ENCODE data around the gene NDUFAF7.
A peak's percentile ranks its signal among the peaks of the same experiment; 100 is the strongest.
"Not testable (repeated sequence)": the region's sequence is repeated elsewhere in the genome, so short reads cannot be mapped to it uniquely, and the experiment has no call there.

NDUFAF7 gene, protein sequence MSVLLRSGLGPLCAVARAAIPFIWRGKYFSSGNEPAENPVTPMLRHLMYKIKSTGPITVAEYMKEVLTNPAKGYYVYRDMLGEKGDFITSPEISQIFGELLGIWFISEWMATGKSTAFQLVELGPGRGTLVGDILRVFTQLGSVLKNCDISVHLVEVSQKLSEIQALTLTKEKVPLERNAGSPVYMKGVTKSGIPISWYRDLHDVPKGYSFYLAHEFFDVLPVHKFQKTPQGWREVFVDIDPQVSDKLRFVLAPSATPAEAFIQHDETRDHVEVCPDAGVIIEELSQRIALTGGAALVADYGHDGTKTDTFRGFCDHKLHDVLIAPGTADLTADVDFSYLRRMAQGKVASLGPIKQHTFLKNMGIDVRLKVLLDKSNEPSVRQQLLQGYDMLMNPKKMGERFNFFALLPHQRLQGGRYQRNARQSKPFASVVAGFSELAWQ

DNA sequence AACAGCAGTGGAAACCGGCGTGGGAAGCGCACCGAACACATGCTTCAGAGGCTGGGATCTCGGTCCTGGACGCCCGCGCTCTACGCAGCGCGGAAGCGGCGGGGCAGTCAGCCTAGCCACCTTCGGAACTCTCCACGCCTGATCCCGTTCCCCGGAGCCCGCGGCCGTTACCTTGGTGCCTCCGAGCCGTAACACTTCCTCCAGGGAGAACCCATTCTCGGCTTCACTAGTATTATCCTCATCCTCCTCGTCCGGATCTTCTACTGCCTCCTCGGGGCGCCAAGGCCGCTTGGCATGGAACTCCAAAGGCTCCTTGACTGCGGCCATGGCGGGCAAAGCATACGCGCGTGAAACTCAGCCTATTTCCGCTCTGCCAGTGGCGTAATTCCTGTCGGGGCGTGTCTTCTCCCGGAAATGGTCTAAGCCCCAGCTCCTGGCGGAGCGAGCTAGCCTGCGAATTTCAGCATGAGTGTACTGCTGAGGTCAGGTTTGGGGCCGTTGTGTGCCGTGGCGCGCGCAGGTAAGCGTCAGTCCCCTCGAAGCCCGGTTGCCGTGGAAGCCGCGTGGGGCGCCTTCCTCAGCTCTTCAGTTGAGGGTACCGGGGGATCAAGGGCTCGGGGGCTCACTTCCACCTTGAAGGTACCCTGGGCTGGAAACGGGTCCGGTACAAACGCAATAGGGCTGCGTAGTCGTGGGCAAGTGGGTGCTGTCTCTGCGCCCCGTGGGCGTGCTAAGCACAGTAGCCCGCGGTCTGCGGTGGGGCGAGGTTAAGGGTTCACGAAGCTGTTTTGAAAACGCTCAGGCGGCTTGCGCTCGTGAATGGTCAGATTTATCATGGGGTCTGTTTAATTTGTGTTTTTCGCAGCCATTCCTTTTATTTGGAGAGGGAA is at the start of gene NDUFAF7, which contains the start of gene CEBPZ:
NDUFAF7 (plus strand) TSS at position 418 of the 890 bp plus-strand sequence; CDS start at position 466, 48 bp downstream.
CEBPZ (minus strand) TSS at position 356 of the 890 bp plus-strand sequence; CDS start at position 327, 29 bp downstream.
- DNase-seq = peak; percentile 90

DNA sequence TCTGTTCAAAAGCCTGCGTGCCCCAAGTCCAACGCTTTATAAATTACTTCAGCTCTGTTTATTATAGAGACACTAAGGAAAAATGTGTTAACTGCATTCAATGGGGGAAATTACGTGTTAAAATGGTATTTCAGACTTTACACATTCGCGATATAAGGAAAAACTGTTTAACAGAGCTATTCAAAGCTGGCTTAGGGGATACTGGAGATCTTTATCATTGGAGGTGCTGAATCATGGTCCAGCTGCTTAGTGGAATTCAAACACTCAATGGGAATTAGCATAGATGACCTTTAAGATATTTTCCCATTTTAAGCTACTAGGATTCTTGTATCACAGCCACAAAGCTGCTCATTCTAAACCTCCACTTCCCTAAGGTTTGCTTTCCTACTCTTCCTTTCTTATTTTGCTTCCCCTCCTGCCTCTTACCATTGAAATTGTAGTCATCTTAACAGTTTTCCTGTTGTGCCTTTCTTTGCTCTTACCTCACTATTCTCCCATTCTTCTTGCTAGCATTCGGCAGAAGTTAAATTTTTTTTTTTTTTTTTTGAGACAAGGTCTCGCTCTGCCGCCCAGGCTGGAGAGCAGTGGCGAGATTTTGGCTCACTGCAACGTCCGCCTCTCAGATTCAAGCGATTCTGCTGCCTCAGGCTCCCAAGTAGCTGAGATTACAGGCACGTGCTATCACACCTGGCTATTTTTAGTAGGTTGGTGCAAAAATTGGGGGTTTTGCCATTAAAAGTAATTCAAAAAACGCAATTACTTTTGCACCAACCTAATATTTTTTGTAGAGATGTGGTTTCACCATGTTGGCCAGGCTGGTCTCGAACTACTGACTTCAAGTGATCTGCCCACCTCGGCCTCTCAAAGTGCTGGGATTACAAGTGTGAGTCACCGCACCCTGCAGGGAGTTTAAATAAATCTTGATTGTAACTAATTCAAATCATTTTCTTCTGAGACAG is 49.5 kb upstream of the NDUFAF7 start:
- no peak for DNase-seq

DNA sequence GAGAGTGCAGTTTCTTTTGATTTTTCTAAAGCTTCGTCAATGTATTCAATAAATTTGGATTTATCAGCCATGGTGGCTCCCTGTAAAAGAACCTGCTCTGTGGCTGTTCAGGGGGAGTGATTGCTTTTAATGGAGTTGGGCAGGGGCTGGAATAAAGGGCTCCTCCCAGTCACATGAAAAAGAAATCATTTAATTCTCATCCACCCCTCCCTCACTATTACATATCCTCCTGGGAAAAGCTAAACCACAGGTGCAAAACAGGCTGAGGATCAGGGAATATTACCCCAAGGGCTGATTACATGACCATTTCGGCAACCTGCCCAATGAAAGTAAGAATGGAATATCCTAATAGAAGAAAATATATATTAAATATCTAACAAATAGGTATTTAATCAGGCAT is 42.9 kb upstream of the NDUFAF7 start, which contains the start of gene SULT6B1:
SULT6B1 (minus strand) TSS at position 101 of the 400 bp plus-strand sequence; CDS start at position 71, 30 bp downstream.
- no peak for DNase-seq

DNA sequence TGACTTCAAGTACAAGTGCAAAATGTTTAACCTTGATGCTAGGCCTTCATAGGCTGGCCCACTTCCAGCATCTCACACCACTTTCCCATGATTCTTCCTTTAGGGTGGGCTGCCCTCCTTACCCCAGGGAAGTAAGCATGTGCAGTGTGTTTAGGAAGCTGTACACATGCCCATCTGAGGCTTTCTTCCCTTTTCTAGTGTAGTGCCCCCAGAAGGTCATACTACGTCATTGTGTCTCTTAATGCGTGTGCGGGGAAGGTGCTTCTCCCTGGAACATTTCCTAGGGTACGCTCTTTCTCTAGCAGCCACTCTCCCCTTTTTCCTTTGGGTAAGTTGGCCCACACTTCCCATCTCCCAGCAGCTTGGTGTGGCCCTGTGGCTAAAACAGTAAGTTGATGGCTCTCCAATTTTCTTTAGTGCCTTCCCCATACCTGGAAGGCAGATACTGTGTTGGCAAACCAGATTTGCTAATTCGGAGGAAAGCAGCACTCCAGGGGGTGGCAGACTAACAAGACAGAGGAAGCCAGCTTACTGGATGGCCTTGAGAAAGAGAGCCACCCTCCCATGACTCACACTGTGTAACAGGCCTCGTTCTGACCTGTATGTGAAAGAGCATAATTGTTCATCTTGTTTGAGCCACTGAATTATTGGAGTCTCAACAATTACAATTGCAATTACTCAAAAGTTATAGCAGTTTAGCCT is 41.9 kb upstream of the NDUFAF7 start:
- no peak for DNase-seq

DNA sequence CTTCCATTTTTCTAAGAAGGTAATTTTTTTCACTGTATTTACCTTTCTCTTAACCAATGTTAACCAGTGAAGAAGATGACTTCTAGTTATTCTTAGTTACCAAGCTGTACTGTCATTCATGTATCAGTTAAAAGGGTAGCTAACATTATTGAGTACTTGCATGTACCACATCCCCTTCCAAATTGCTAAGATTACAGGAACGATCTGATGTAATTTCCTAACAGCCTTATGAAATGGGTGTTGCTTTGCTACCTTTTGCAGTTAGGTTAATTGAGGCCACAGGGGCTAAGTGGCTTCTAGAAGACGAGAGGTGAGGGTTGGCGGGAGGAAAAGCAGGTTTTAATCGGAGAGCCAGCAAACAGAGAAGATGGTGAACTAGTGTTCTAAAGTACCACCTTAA is 41.2 kb upstream of the NDUFAF7 start:
- DNase-seq = no peak

DNA sequence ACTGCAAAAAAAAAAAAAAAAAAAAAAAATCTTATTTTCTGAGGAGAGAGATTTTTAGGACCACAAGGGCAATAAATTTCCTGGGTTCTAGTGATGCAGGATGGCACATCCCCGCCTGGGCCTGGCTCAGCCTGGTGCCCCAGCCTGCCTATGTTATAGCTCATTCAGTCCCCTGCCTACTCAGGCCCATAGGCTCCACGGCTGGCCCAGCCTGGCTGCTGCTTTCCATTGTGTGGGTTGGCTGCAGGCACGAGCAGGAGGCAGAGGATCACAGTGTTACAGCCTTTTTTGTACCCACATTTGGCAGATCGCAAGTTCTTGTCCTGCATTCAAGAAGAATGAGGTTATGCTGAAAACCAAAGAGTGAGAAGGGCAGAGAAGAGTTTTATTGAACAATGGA is 40.2 kb upstream of the NDUFAF7 start:
- no peak for DNase-seq

DNA sequence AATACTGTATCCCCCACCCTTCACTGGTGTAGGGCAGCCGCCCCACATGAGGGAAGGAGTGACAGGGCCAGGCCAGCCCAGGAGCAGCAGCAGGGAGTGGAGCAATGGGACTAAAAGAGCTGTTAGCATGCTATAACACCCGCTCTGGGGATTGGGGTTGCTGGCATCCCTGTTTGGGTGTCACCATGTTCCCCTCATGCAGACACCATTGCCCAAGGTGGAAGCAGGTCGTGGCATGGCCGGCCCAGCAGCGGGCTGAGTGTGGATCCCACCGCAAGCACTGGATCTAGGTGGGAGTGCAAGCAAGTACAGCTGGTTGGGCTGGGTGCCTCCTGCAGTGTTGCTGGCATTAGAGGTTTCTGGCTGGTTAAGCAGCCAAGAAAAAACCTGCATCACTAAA is 39.7 kb upstream of the NDUFAF7 start:
- no peak for DNase-seq

DNA sequence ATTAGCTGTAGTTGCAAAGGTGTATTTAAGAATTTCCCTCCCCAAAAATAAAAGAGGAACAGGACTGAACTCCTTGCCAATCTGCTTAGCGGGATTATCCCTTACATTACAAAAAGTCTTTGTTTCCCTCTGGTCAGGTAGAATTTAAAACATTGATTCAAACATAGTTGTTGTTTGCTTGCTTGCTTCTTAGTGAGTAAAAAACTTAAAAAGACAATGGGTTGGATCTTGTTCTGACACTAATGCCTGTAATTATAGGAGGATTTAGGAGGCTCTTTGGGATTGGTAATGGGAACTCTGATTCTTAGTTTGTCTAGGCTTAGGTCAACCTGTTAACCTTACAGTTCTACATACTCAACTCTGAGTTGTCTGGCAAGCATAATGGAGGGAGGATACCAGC is 38.9 kb upstream of the NDUFAF7 start:
- no peak for DNase-seq

DNA sequence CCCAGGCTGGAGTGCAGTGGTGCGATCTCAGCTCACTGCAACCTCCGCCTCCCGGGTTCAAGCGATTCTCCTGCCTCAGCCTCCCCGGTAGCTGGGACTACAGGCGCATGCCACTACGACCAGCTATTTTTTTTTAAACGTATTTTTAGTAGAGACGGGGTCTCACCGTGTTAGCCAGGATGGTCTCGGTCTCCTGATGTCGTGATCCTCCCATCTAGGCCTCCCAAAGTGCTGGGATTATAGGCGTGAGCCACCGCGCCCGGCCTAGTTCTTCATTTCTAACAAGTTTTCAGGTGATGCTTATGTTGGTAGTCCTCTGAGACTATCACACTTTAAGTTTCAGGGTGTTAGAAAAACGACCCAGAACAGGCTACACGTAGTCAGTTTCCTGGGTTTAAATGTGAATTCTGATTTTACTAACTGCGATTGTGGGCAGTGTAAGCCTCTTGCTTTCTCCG is 35.6 kb upstream of the NDUFAF7 start:
- DNase-seq = not testable (repeated sequence)

DNA sequence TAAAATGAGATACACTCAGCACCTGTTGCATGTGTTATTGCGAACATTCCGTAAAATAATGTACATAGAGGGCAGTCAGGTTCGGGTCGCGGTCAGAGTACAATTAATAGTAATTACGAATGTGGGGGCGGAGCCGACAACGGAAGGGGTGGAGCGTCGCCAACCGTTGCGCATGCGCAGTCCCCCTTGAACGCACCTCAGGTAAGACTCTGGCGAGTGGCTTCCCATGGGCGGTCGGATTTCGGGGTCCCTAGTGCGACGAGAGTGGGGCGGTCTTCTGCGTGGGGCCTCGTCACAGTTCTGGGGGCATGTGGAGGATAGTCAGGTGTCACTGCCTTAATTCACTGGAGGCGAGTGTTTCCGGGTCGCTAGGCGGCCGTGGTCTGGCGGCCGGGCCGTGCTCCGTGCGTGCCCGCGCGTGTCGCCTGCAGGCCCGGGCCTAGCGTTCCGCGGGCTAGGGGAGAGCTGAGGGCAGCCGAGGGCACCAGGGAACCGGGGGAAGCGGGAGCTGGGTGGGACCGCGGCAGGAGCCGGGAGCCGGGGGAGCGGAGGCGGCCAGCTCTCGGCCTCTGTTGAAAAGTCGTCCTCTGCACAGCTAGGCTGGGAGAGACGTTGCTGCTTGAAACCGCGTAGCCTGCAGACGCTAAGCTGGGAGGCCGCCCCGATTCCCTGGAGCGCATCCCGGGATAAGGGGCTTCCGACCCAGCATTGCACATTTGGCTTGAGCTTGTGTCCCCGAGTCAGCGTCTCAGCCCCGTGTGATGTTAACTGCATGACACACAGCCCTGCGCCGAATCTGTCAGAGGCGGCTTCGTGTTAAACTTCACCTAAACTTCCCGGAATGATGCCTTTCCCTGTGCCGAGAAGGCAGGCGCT is 34.9 kb upstream of the NDUFAF7 start, which contains the start of gene CEBPZOS:
CEBPZOS (plus strand) TSS at position 177 of the 876 bp plus-strand sequence. CDS start 3,209 bp downstream, outside the sequence.
- DNase-seq = peak; percentile 82

DNA sequence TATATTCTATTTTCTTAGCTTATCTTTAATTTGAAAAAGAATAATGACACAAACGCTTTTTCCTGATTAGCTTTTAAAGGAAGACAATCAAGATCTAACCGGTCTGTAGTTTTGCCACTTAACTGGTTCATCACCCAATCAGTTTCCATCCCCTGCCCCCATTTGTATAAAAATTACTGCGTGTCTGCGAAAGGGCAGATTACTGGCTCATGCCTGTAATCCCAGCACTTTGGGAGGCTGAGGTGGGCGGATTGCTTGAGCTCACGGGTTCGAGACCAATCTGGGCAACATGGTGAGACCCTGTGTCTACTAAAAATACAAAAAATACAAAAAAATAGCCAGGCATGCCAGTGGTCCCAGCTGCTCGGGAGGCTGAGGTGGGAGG is 32.8 kb upstream of the NDUFAF7 start:
- no peak for DNase-seq

DNA sequence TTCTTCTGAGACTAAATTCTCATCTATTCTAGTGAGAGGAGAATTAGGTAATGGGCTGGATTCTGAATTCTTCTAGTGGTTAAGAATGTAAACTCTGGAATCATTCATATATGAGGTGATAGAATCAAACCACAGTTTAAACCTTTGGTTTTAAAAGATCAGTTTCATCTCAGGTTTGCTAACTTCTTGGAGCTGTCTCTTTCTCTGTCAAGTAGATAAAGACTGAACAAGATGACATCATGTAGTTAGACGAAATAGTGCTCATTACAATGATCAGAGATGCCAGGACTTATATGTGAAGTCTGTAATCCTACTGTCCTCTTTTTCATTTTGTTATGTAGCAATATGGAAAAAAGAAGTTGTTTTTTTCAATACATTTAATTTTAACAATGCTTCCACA is 30.2 kb upstream of the NDUFAF7 start:
- DNase-seq = no peak

DNA sequence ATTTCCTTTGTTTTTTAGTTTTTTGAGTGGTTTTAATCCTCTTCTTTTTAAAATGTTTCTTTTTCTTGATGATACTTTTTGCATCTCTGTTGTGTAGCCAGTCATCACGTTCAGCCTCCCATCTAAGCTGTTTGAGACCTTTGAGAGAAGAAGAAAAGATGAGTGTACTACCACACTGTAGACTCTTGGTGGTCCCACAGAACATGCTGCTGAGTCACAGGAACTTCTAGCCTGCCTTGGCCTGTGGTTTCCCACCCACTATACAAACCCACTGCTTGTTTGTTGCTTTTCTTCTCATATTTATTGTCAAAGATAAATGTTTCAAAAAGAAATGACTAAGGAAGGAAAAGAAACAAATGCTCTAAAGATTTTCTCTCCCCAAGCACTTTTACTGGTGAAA is 29.7 kb upstream of the NDUFAF7 start:
- DNase-seq = no peak

DNA sequence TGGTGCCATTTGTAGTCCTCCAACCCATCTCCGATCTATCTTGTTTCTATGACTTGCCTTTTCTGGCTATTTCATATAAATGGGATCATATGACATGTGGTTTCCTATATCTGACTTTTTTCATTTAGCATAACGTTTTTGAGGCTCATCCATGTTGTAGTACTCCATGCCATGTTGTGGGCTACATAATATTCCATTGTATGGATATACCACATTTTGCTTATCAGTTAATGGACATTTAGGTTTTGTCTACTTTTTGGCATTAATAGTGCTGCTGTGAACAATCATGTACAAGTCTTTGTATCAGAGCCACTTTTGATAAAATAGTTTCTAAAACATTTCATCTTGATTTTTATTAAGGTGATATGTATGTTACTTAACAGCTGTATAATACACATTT is 27.8 kb upstream of the NDUFAF7 start:
- no peak for DNase-seq

DNA sequence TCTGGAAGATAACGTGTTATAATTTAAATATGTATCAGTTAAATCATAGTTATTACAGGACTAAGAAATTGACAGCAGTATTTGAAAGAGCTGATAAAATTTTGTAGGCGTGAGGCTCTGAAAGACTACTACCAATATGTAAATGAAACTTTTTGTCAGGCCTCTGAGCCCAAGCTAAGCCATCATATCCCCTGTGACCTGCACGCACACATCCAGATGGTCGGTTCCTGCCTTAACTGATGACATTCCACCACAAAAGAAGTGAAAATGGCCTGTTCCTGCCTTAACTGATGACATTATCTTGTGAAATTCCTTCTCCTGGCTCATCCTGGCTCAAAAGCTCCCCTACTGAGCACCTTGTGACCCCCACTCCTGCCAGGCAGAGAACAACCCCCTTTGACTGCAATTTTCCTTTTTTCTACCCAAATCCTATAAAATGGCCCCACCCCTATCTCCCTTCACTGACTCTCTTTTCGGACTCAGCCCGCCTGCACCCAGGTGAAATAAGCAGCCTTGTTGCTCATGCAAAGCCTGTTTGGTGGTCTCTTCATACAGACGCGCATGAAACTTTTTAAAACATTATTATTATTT is 26.3 kb upstream of the NDUFAF7 start:
- DNase-seq = not testable (repeated sequence)

DNA sequence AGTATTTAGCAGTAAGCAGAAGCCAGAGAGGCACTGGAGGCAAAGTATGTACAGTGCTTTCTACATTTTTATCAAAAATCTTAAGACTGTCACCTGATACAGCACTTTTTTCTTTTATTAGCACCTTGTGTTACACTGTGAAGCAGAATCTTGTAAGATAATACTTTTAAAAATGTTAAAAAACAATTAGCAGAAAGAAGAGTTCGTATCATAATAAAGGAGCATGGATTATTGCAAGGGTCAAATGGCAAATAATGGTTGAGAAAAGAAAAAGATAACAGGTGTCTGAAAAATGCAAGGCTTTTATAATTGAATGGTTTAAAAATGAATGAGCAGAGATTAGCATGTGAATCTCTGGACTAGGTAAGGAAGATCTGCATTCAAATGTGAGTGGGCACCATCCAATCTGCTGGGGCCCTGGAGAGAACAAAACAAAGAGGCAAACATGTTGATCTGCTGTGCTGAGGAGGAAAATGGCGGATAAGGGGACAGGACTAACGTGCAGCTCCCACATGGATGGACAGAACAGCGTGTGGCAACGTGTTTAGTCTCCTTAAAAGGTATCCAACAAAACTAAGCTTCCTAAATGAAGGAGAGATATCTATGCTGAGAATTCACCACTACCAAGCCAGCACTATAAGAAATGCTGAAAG is 25.6 kb upstream of the NDUFAF7 start:
- DNase-seq = no peak

DNA sequence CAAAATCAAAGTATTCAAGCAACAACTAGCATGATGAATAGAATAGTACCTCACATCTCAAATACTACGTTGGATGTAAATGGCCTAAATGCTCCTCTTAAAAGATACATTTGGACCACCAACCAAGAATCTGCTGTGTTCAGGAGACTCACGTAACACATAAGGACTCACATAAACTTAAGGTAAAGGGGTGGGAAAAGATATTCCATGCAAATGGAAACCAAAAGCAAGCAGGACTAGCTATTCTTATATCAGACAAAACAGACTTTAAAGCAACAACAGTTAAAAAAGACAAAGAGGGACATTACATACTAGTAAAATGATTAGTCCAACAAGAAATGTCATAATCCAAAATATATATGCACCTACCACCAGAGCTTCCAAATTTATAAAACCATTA is 24.7 kb upstream of the NDUFAF7 start:
- not testable (repeated sequence) for DNase-seq

DNA sequence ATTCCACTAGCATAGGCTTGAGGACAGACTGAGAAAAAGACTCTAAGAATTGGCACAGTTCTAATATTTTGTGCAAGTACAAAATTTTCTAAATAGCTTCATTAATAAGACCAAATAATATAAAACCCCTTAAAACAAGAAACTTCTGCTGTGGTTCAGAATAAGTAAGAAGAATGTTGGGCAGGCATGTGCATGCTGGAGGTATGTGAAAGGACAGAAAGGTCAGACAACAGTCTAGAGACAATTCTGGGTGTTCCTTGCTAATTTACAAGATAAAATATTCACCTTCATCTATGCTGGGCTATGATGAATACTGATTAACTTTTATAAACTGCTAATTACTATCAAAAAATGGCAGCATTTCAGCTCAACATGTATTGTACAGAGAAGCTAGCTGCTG is 20.2 kb upstream of the NDUFAF7 start:
- DNase-seq = no peak

DNA sequence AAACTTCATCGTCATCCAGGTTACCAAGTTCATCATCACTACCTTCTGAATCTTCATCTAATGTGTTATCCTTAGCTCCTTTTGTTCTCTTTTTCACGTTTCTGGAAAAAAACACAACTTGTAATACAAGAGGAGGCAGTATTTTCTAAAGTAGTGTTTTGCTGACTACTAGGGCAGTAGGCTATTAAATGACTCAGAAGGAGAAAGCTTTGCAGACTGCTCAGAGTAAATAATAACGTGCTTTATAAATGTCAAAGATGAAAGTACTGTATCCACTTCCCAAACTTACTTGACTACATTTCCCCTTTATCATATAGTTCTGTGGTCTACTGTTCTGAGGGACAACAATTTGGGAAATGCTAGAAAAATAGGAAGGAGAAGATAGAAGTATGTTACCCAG is 19.5 kb upstream of the NDUFAF7 start:
- DNase-seq = no peak
